ENCODE data around the gene CCNB1. TPM values are rescaled to one million over a fixed set of nuclear protein-coding genes. Genes with fewer than 3 reads are reported as not detected.
A peak's percentile ranks its signal among the peaks of the same experiment; 100 is the strongest.

Gene CCNB1
- total RNA-seq, 4 donors from 2014 or later = 7.7 to 13.4 (median 10.9) TPM

DNA sequence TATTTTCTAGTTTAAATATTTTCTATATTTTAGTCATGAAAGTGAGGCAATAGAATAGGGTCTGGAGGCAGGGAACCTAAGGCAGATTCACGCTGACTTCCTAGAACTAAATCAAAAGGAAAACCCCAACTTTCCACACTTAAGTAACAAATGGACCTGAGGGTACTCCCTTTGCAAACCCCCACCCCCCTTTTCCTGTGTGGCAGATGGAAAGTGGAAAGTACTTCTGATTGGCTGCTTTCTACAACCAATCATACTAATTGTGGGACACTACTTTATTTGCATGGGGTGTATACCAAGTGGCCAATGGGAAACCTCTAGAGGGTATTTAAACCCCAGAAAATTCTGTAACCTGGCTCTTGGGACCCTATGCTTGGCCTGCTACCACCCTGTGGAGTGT lies 17.7 kb downstream of the CCNB1 start:
- Histone ChIP-seq H3K9me3 (no peaks in the 10 kb centered on the region), H3K36me3 (no peaks in the 10 kb centered on the region), H3K27ac (no peak overlapping the region), H3K4me1 (peaks cover 1 to 6% of the 10 kb centered on the region in 2 donors), H3K4me3 (replicated peaks in 1 of 3) (no peak overlapping the region), H3K27me3 (no peaks in the 10 kb centered on the region)
- intact Hi-C loops (cut with DNase I) = no loop called here
- 92 to 95% methylated on average over 1 of the region's 1 CpG for WGBS, 2 donors
- no peak for DNase-seq
- TF ChIP-seq, protein P1, sequence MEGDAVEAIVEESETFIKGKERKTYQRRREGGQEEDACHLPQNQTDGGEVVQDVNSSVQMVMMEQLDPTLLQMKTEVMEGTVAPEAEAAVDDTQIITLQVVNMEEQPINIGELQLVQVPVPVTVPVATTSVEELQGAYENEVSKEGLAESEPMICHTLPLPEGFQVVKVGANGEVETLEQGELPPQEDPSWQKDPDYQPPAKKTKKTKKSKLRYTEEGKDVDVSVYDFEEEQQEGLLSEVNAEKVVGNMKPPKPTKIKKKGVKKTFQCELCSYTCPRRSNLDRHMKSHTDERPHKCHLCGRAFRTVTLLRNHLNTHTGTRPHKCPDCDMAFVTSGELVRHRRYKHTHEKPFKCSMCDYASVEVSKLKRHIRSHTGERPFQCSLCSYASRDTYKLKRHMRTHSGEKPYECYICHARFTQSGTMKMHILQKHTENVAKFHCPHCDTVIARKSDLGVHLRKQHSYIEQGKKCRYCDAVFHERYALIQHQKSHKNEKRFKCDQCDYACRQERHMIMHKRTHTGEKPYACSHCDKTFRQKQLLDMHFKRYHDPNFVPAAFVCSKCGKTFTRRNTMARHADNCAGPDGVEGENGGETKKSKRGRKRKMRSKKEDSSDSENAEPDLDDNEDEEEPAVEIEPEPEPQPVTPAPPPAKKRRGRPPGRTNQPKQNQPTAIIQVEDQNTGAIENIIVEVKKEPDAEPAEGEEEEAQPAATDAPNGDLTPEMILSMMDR (IDR thresholded peaks at IDR 0.05) = no peak
- TF ChIP-seq POLR2A (IDR thresholded peaks at IDR 0.05) = no peak

DNA sequence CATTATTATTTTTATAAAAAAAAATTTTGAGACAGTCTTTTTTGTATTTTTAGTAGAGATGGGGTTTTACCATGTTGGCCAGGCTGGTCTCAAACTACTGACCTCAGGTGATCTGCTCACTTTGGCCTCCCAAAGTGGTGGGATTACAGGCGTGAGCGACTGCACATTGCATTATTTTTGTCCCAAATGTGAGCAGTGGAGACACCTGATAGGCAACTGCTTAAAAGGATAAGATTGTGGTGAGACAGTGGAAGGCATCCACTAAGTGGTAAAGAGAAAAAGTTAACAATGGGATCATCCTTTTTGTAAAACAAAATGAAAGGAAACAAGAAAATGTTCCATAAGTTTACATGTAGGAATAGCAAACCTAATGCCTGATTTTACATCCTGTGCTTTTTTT lies 20.4 kb downstream of the CCNB1 start:
- WGBS, 2 donors = 90 to 97% methylated on average over 2 of the region's 2 CpGs
- TF ChIP-seq POLR2A (IDR thresholded peaks at IDR 0.05) = no peak
- TF ChIP-seq, protein P1 (IDR thresholded peaks at IDR 0.05) = no peak
- Histone ChIP-seq H3K9me3 (no peaks in the 10 kb centered on the region), H3K27me3 (no peaks in the 10 kb centered on the region), H3K36me3 (no peaks in the 10 kb centered on the region), H3K27ac (no peak overlapping the region), H3K4me3 (replicated peaks in 1 of 3) (no peak overlapping the region), H3K4me1 (peaks cover 6 to 7% of the 10 kb centered on the region in 2 donors)
- intact Hi-C loops (cut with DNase I) = no loop called here
- no peak for DNase-seq

DNA sequence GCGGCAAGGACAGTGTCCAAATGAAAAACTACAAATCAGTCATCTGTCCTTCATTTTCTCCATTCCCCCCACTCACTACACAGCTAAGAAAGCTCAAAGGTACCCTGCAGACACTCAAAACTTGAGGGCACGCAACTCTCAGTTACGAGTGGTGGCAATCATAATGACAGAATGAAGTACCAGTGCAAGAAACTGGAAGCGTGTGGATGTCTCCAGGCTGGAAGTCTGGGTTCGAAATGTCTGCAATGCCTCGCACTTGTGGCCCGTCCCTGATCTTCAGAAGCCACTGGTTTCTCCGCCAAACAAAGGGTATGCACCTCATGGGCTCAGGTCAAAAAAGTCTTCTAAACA lies 21.8 kb downstream of the CCNB1 start:
- no peak for DNase-seq
- H3K36me3 ChIP-seq = no peaks in the 10 kb centered on the region
- peaks cover 6 to 7% of the 10 kb centered on the region in 2 donors for H3K4me1 ChIP-seq
- TF ChIP-seq, protein P1 (IDR thresholded peaks at IDR 0.05) = no peak
- TF ChIP-seq POLR2A (IDR thresholded peaks at IDR 0.05) = no peak
- intact Hi-C loops (cut with DNase I) = no loop called here
- no peaks in the 10 kb centered on the region for H3K9me3 ChIP-seq
- peak overlapping the region in 1 of 3 donors; percentile 65 for H3K27ac ChIP-seq
- H3K27me3 ChIP-seq = no peaks in the 10 kb centered on the region
- peak overlapping the region in 2 of 3 donors; percentile 75 to 98 for H3K4me3 ChIP-seq (replicated peaks in 1 of 3)
- WGBS, 2 donors = 20% methylated on average over 8 of the region's 8 CpGs

DNA sequence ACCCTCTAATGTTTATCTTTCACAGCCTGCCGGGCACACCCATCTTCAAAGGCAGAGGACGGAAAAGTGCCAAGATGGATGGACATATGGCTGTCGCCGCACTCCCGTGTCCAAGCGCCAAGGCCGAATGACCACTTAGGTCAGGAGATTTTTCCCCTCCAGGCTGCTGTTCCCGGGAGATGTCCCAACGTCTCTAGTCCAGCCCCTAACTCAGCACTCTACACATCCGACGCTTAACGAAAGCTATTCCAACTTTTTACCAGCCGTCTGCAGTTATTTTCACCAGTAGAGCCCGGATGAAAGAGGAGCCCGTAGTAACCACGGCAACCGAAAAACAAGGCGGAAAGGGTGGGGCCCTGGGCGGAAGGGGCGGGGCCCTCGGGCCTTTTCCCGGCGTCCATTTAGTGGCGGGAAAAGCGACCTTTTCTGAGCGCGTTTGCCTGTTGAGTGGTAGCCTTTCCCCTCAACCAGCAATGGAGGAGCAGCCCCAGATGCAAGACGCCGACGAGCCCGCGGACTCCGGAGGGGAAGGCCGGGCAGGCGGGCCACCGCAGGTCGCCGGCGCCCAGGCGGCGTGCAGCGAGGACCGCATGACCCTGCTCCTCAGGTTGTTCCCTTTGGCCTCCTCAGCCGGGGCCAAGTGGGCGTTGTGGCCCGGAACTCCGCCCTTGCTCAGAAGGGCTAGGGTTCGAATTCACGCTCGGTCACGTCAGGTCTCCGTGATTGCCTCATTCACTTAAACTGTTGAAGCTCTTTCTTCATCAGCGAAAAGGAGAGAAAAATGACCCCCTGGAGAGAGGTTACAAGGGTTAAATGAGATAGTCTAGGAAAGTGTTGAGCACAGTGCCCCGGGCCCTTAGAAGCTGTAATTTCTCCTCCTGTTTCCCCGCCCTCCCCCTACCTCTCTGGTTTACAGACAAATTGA lies 22.5 kb downstream of the CCNB1 start, which contains the start of gene CENPH:
Gene CENPH (plus strand): TSS at position 422 of the 925 bp plus-strand sequence. CDS start 52 bp downstream, at position 474.
- H3K27ac ChIP-seq = peak within 1 kb of the TSS in 2 of 3 donors; percentile 65 to 68
- intact Hi-C loops (cut with DNase I) = no loop called here
- 0 to 1% methylated on average over 40 to 41 of the region's 55 CpGs for WGBS, 2 donors
- no peaks in the 10 kb centered on the region for H3K9me3 ChIP-seq
- peak within 1 kb of the TSS; percentile 41 to 98 (median 75) for H3K4me3 ChIP-seq (replicated peaks in 1 of 3)
- no peaks in the 10 kb centered on the region for H3K27me3 ChIP-seq
- H3K4me1 ChIP-seq = peaks cover 6 to 7% of the 10 kb centered on the region in 2 donors
- H3K36me3 ChIP-seq = no peaks in the 10 kb centered on the region
- DNase-seq = peak; percentile 91
- peak in 1 of 2 donors; percentile 32 for TF ChIP-seq POLR2A (IDR thresholded peaks at IDR 0.05)
- TF ChIP-seq, protein P1 (IDR thresholded peaks at IDR 0.05) = no peak

DNA sequence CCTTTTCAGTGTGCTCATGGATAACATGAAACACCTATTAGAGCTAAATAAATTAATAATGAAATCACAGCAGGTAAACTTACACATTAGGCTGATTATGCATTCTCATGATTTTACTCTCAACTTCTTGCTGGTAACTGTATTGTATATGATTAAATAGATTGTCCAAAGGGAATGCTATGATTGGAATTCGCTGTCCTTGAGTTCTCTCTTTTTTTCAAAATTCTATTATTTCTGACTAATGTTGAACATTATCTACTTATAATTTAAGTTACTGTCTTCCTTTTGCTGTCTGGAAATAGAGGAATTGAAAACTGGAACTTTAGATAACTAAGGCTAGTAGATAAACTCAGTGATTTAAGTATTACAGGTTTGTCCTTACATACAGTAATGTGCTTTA lies 35.5 kb downstream of the CCNB1 start:
- Histone ChIP-seq H3K4me3 (replicated peaks in 1 of 3) (no peak overlapping the region), H3K9me3 (no peaks in the 10 kb centered on the region), H3K4me1 (no peaks in the 10 kb centered on the region), H3K27me3 (no peaks in the 10 kb centered on the region), H3K36me3 (no peaks in the 10 kb centered on the region), H3K27ac (no peak overlapping the region)
- intact Hi-C loops (cut with DNase I) = no loop called here
- 94 to 96% methylated on average over 1 of the region's 1 CpG for WGBS, 2 donors
- no peak for TF ChIP-seq POLR2A (IDR thresholded peaks at IDR 0.05)
- TF ChIP-seq, protein P1 (IDR thresholded peaks at IDR 0.05) = no peak
- DNase-seq = no peak
